Ectodermal cell (in vitro differentiated cells): ENCODE results near the gene UMAD1. TPM values are rescaled to one million over a fixed set of nuclear protein-coding genes. Genes with fewer than 3 reads are reported as not detected.

ENCODE experiments used
- H3K27ac ChIP-seq: 2 replicates; pipeline ENCODE4 v1.7.0; 2013; ENCODE audit warnings: mild to moderate bottlenecking, low read depth, low read length; ENCODE audit not compliant: insufficient read depth, poor library complexity, severe bottlenecking
- H3K27me3 ChIP-seq: 2 replicates; pipeline ENCODE4 v1.7.0; 2013; ENCODE audit warnings: mild to moderate bottlenecking, low read length; ENCODE audit not compliant: insufficient read depth, control insufficient read depth, poor library complexity, severe bottlenecking
- H3K36me3 ChIP-seq: one replicate; pipeline ENCODE4 v1.7.0; 2013; ENCODE audit warnings: low read length; ENCODE audit not compliant: control insufficient read depth, insufficient read depth
- H3K4me1 ChIP-seq: one replicate; pipeline ENCODE4 v1.7.0; 2013; ENCODE audit warnings: low read length; ENCODE audit not compliant: control insufficient read depth, insufficient read depth
- H3K4me3 ChIP-seq: 2 replicates; pipeline ENCODE4 v1.7.0; 2013; ENCODE audit warnings: low read depth, low read length, control low read depth; ENCODE audit not compliant: insufficient read depth
- H3K9me3 ChIP-seq: 2 replicates; pipeline ENCODE4 v1.7.0; 2013; ENCODE audit warnings: mild to moderate bottlenecking, low read length, moderate library complexity; ENCODE audit not compliant: control insufficient read depth
- WGBS, 2 experiments: methylation state at CpG; one replicate each; pipeline ENCODE4 v1.1.7; 2013; ENCODE audit warnings: missing lambda C conversion rate in 2 of 2; 5-methylcytosine and 5-hydroxymethylcytosine counted together
- polyA plus RNA-seq, 4 experiments: library from polyadenylated mRNA; stranded (reverse); fragments of 50-300 nt; gene quantifications; one replicate each; pipeline ENCODE4 v1.2.3, GENCODE V29; 2013

Gene UMAD1
- 18.5 TPM for polyA plus RNA-seq (2013, experiment 1 of 4)
- 17.4 TPM for polyA plus RNA-seq (2013, experiment 2 of 4)
- polyA plus RNA-seq (2013, experiment 3 of 4): 13.0 TPM
- 16.7 TPM for polyA plus RNA-seq (2013, experiment 4 of 4)

DNA sequence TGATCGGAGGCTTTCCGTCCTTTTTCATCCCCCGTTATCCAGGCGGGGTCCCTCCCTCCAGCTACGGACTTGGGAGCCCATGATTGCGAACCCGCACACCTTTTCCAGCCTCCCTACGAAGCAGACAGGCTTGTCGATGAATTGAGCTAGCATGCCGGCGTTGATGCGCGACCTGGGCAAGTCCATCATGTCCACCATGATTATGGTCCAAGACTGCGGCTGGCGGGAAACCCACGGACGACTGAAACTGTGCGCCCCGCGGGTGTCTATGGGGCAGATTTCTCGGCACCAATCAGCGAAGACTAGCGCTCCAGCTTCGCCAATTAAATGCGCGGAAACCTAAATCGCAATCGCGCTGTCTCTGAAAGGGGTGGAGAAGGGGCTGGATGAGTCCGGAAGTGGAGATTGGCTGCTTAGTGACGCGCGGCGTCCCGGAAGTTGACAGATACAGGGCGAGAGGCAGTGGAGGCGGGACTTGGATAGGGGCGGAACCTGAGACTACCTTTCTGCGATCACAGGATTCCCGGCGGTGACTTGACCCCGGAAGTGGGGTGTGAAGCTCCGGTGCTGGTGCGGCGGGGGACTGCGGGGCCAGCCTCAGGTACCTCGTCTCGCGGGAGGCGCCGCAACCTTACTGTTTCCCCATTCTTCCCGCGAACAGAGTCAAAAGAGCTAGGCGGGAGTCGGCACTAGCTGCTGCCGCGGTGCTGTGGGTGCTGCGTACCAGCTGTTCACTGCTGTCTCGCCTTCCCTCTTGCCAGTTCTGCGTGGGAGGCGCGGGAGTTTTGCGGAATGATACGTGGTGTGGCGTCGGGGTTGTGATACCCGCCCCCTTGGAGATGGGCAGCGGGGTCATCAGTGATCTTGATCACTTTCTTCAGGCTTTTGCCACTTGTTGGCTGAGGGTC is at the start of gene UMAD1:
UMAD1 (plus strand) TSS at position 532 of the 908 bp plus-strand sequence. CDS start 32,620 bp downstream, outside the sequence.
- Histone ChIP-seq H3K36me3 (peaks cover 6% of the 10 kb centered on the region), H3K9me3 (no peaks in the 10 kb centered on the region), H3K4me1 (no peaks in the 10 kb centered on the region), H3K4me3 (peak within 1 kb of the TSS; percentile 97), H3K27ac (peak within 1 kb of the TSS; percentile 78), H3K27me3 (no peaks in the 10 kb centered on the region)
- 0 to 1% methylated on average over 68 of the region's 68 CpGs for WGBS, 2 experiments

DNA sequence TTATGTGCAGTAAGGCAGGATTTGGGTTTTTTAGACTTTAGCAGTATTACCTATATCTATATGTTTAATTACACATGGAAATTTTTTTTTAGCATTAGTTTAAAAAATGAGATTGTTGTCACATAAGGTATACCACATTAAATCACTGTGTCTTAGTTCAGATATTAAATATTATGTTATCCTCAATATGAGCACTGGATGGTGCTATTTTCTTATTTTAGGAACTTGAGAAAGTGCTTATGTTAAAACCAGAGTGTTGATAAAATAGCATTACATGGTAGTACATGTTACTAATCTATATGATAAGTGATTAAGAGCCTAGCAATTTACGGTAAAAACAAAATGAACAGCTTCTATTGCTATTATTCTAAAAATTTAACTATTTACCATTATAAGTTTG is 45.1 kb upstream of the UMAD1 start:
- Histone ChIP-seq H3K27me3 (no peaks in the 10 kb centered on the region), H3K4me3 (no peak overlapping the region), H3K4me1 (no peaks in the 10 kb centered on the region), H3K27ac (no peak overlapping the region), H3K36me3 (peaks cover 9% of the 10 kb centered on the region), H3K9me3 (no peaks in the 10 kb centered on the region)
- WGBS, 2 experiments: no CpG with 5 or more reads among the region's 1 CpG

DNA sequence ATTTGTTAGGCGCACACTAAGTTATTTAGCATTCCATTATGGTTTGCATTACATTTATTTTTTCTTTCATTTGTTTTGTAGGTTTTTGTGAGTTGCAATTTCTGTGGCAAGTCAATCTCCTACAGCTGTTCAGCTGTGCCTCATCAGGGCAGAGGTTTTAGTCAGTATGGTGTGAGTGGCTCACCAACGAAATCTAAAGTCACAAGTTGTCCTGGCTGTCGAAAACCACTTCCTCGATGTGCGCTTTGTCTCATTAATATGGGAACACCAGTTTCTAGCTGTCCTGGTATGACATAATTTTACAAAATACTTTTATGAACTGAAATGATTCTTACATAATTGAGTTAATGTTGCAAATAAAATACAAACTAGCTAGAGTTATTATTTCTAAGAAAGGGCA is 44.4 kb upstream of the UMAD1 start:
- H3K4me3 ChIP-seq: no peak overlapping the region
- 92 to 100% methylated on average over 4 of the region's 5 CpGs for WGBS, 2 experiments
- H3K9me3 ChIP-seq: no peaks in the 10 kb centered on the region
- no peaks in the 10 kb centered on the region for H3K27me3 ChIP-seq
- H3K27ac ChIP-seq: no peak overlapping the region
- no peaks in the 10 kb centered on the region for H3K4me1 ChIP-seq
- peaks cover 9% of the 10 kb centered on the region for H3K36me3 ChIP-seq

DNA sequence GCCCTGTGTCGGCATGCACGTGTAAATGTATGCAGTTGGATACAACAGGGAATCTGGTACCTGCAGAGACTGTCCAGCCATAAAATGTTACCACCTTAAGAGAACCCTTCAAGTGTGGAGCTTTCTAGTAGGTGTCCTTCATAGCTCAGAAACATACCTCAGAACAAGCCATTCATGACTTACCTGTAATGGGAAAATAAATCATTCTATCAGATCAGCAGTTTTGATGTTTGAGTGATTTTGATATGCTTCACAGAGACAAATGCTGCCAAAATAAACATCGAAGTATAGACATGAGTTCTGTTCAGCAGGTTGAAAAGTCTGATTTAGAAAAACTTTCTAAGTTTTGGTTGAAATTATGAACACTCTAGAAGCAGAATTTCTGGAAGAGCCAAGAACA is 33.5 kb upstream of the UMAD1 start:
- Histone ChIP-seq H3K27me3 (no peaks in the 10 kb centered on the region), H3K27ac (no peak overlapping the region), H3K9me3 (no peaks in the 10 kb centered on the region), H3K4me3 (no peak overlapping the region), H3K4me1 (no peaks in the 10 kb centered on the region), H3K36me3 (no peaks in the 10 kb centered on the region)
- WGBS, 2 experiments: 87 to 88% methylated on average over 3 of the region's 3 CpGs

DNA sequence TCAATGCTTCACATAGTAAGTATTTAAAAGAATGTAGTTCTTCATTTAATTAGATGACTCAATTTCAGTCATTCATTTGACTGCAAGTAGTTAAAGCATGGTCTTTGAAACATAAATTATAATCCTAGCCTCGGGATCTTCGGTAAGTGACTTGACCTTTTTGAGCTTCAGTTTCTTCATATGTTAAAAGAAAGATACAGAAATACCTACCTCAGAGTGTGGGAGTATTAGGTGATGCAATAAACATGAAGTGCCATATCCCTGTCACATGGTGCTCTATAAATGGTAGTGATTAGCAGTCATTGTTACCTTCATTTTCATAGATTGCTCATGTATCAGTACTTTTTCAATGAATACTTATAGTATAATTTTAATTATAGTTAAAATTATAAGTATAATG is 31.2 kb upstream of the UMAD1 start:
- WGBS, 2 experiments: 90 to 100% methylated on average over 2 of the region's 2 CpGs
- Histone ChIP-seq H3K4me1 (no peaks in the 10 kb centered on the region), H3K36me3 (no peaks in the 10 kb centered on the region), H3K9me3 (no peaks in the 10 kb centered on the region), H3K4me3 (no peak overlapping the region), H3K27ac (no peak overlapping the region), H3K27me3 (no peaks in the 10 kb centered on the region)

DNA sequence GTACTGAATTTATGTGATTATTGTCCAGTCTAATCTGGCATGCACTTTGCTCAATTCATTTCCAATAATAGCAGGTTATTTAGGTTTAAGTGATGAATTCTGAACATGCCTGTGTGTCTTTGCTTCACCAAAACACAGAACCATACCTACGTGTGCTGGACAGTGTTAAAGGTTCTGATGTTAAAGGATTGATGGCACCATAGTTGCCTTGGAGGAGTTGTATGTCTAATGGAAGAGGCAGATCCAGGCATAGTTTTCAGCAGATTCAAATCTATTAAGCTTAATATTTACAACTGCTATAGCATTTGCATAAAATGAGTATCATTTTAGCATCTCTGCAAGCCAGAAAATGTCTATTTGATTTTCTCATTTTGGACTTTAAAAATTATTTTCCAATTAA is 28.0 kb upstream of the UMAD1 start:
- Histone ChIP-seq H3K9me3 (no peaks in the 10 kb centered on the region), H3K27ac (no peak overlapping the region), H3K27me3 (no peaks in the 10 kb centered on the region), H3K36me3 (no peaks in the 10 kb centered on the region), H3K4me3 (no peak overlapping the region), H3K4me1 (no peaks in the 10 kb centered on the region)
- 88 to 100% methylated on average over 1 of the region's 1 CpG for WGBS, 2 experiments

DNA sequence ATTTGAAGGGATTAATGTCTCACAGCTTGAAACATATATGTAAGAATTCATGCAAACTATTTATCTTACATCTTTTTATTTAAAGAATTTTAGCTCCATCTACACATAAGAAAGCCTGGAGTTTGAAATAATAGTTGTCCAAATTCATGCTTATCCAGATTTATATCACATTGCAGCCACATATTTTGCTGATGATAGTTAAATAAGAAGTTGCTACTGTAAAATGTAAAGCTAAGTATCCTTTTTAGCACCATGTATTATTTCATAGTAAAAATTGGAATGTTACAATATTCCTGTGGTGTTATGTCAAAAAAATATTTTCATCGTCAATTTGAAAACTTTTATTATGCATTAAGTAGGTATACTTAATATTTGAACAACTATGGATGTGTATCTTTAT is 27.3 kb upstream of the UMAD1 start:
- H3K27ac ChIP-seq: no peak overlapping the region
- no peak overlapping the region for H3K4me3 ChIP-seq
- no peaks in the 10 kb centered on the region for H3K4me1 ChIP-seq
- no CpG with 5 or more reads among the region's 1 CpG for WGBS, 2 experiments
- no peaks in the 10 kb centered on the region for H3K9me3 ChIP-seq
- no peaks in the 10 kb centered on the region for H3K36me3 ChIP-seq
- no peaks in the 10 kb centered on the region for H3K27me3 ChIP-seq

DNA sequence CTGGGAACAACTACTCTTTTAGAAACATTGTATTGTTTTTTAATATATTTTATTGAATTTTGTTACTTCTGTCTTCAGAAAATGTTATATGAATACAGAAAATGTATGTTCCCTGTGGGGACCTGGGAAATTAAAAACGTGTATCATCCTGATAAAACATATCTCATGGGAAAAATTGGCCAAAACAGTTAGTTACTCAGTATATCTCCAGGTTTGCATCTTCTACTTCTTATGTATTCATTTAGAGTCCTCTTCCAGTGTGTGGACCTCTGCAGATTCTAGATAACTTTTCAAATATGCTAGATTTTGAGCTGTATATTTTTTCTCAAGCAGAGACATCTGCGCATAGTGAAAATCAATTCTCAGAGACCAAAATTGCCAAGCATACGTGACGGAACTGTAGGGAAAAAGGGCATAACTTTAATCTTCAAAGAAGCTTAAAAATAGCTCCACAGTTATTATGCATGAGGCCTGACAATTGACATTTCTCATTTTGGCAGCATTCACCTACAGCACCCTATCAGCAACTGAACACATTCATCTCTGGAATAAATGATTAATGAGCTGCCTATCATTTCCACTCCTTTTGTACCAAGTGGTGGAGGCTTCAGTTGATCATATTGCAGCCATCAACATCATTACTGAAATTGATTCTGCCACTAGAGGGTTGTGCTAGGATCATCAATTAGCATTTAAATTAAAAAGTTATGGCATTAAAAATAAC is 26.4 kb upstream of the UMAD1 start:
- Histone ChIP-seq H3K4me3 (no peak overlapping the region), H3K27me3 (no peaks in the 10 kb centered on the region), H3K9me3 (no peaks in the 10 kb centered on the region), H3K4me1 (no peaks in the 10 kb centered on the region), H3K36me3 (no peaks in the 10 kb centered on the region), H3K27ac (no peak overlapping the region)
- 92 to 96% methylated on average over 4 of the region's 4 CpGs for WGBS, 2 experiments

DNA sequence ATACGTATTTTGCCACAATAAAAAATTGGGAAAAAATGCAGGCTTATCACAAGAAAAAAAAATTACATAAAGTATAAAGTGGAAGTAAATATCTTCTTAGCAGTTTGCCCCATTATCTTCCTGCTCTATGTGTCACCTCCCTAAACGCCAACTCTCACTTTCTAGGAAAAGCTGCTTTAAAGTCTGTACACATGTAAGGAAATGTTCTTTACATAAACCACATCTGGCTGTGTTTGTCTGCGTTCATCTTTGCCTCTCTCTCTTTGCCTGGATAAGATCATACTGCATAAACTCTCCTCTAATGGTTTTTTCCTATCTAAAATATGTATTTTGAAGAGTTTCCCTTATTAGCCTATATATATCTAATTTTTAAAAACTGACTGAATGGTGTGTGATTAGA is 23.0 kb upstream of the UMAD1 start:
- H3K27ac ChIP-seq: no peak overlapping the region
- 78 to 85% methylated on average over 2 to 3 of the region's 3 CpGs for WGBS, 2 experiments
- no peaks in the 10 kb centered on the region for H3K36me3 ChIP-seq

DNA sequence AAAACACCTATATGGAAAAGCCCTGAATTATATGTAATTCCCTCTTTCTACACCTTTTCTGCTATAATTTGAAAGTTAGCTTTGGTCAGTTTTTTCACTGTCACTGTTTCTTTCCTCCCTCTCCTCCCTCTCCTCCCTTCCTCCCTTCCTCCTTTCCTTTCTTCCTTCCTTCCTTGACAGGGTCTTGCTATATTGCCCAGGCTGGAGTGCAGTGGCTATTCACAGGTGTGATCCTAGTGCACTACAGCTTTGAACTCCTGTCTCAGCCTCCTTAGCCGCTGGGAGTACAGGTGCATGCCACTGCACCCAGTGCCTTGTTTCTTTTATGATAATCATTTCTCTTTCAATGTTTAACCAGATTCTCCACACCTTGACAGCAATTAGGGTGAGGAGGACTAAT is 22.1 kb upstream of the UMAD1 start:
- H3K9me3 ChIP-seq: no peaks in the 10 kb centered on the region
- H3K27me3 ChIP-seq: no peaks in the 10 kb centered on the region
- no peak overlapping the region for H3K4me3 ChIP-seq
- no peak overlapping the region for H3K27ac ChIP-seq
- H3K4me1 ChIP-seq: no peaks in the 10 kb centered on the region
- no peaks in the 10 kb centered on the region for H3K36me3 ChIP-seq
- WGBS, 2 experiments: 97 to 100% methylated on average over 1 of the region's 1 CpG

More for the DNA sequence above, 23.0 kb upstream of the UMAD1 start:
- Histone ChIP-seq H3K9me3 (no peaks in the 10 kb centered on the region), H3K4me3 (no peak overlapping the region), H3K27me3 (no peaks in the 10 kb centered on the region), H3K4me1 (no peaks in the 10 kb centered on the region)
